HL-60/S4 treated with retinoic acid at 250 ng/mL for 4 days and 3 days (cell line): Measurements from ENCODE around the gene PRPF31.
"Not testable (repeated sequence)": the region's sequence is repeated elsewhere in the genome, so short reads cannot be mapped to it uniquely, and the experiment has no call there.

Source experiments
- in situ Hi-C: fragments of 300-500 bp; cut with MboI; formaldehyde crosslinking; loops from 2 replicates; pipeline ENCODE4 v1.7.0; 2022; ENCODE audit warnings: low sequenced_read_pairs

PRPF31 gene

GRCh38 chr19:54115109-54116063 is at the start of gene PRPF31, which contains the start of gene TFPT:
Gene PRPF31 (plus strand): TSS chr19:54115754. CDS start chr19:54118279, 2,525 bp downstream.
Gene TFPT (minus strand): TSS chr19:54115657. CDS start chr19:54115269, 388 bp downstream.
- in situ Hi-C loops: no loop called here

GRCh38 chr19:54069470-54069869 is 46.1 kb upstream of the PRPF31 start:
- in situ Hi-C loops: no loop called here

DNA sequence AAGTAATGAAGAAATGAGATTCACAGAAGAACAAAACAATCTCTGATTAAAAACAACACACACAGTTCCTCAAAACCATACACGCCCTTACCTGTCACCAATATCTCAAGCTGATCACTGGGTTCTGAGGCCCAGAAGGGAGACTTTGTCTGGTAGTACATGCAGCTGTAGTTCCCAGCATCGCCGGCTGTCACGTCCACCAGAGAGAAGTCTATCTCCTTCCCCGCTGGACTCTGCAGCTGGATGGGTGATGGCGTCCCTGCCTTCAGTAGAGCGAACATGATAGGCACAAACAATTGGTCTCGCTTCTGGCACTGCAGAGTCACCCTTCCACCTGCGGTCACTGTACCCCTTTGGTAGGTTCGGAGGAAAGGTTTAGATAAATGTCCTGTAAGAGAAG is 41.7 kb upstream of the PRPF31 start:
- in situ Hi-C loops: no loop called here

DNA sequence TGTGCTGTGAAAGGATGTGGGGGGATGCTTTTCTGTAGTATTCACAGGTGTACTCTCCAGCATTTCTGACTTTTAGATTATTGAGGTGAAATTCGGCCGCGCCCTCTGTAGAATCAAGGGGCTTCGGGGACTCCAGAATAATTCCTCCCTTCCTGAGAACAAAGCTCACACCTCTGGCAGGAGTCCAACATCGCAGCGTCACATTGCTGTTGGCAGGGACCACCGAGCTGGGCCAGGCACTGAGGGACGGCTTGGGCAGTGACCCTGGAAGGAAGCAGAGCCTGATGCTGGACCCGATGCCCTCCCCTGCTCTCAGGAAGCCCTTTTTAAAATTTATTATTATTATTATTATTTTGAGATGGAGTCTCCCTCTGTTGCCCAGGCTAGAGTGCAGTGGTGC is 40.7 kb upstream of the PRPF31 start:
- in situ Hi-C loops: no loop called here

- in situ Hi-C loops: no loop called here
Measured at GRCh38 chr19:54077334-54077733, 38.2 kb upstream of the PRPF31 start.

GRCh38 chr19:54081032-54081431 is 34.5 kb upstream of the PRPF31 start, which contains the start of gene TARM1:
Gene TARM1 (minus strand): TSS chr19:54081365. CDS start chr19:54081340, 25 bp downstream.
- in situ Hi-C loops: no loop called here

DNA sequence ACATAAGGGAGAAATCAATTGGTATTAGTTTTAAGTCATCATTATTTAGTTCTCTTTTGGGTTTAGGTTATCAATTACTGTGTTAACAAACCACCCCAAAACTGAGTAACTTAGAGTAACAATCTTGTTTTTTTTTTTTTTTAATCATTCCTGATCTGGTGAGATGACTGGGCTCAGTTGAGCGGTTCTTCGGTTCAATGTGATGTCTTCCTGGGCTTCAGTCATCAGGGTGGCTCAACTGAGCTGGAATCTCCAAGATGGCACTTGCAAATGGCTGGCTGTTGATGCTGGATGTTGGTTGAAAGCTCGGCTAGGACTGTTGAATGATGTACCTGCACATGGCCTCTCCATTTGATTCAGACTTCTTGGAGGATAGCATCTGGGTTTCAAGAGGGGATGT is 31.1 kb upstream of the PRPF31 start:
- in situ Hi-C loops: no loop called here

DNA sequence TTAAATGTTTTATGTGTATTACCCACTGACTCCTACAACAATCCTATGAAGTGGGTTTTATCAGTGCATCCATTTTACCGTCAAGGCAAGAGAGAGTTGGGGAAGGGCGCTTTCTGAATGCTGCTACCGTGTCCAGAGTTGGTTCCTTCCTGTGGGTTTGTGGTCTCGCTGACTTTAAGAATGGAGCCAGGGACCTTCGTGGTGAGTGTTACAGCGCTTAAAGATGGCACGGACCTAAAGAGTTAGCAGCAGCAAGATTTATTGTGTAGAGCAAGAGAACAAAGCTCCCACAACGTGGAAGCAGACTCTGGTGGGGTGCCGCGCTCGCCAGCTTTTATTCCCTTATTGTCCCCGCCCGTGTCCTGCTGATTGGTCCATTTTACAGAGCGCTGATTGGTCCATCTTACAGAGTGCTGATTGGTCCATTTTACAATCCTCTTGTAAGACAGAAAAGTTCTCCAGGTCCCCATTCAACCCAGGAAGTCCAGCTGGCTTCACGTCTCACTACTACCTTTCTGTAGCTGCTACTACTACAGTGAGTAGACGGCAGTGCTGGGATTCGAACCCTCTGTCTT is 21.0 kb upstream of the PRPF31 start:
- in situ Hi-C loops: no loop called here

- in situ Hi-C loops: no loop called here
Measured at GRCh38 chr19:54095136-54095858, 20.3 kb upstream of the PRPF31 start.

- in situ Hi-C loops: not testable (repeated sequence)
Measured at GRCh38 chr19:54095859-54096616, 19.5 kb upstream of the PRPF31 start.

GRCh38 chr19:54096617-54097106 is 18.9 kb upstream of the PRPF31 start:
- in situ Hi-C loops: no loop called here

DNA sequence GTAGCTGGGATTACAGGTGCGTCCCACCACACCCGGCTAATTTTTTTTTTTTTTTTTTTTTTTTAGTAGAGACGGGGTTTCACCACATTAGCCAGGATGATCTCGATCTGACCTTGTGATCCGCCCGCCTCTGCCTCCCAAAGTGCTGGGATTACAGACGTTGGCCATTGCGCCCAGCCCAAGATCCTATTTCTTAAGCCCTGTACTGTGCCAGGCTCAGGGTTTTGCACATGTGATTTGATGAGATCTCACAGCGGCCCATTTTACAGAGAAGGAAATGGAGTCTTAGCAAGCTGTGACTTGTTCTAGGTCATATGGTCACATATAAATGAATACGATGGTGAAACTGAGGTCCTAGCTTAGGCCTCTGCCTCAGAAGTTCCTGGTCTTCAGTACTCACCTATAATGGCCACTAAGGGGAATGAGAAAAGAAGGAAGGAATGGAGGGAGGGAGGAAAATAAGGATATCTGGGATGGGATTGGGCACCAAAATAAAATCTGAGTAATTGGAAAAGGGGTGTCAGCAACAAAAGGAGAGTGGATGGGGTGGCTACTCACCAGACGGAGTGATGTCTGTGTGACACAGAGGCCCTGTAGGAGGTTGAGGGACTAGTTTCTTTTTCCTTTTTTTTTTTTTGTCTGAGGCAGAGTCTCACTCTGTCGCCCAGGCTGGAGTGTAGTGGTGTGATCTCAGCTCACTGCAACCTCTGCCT is 16.2 kb upstream of the PRPF31 start:
- in situ Hi-C loops: no loop called here

GRCh38 chr19:54099903-54100255 is 15.7 kb upstream of the PRPF31 start:
- in situ Hi-C loops: not testable (repeated sequence)

- in situ Hi-C loops: no loop called here
Measured at GRCh38 chr19:54100561-54100960, 15.0 kb upstream of the PRPF31 start, which contains the start of gene OSCAR. Gene OSCAR (minus strand): TSS chr19:54100803. CDS start chr19:54100792, 11 bp downstream.

DNA sequence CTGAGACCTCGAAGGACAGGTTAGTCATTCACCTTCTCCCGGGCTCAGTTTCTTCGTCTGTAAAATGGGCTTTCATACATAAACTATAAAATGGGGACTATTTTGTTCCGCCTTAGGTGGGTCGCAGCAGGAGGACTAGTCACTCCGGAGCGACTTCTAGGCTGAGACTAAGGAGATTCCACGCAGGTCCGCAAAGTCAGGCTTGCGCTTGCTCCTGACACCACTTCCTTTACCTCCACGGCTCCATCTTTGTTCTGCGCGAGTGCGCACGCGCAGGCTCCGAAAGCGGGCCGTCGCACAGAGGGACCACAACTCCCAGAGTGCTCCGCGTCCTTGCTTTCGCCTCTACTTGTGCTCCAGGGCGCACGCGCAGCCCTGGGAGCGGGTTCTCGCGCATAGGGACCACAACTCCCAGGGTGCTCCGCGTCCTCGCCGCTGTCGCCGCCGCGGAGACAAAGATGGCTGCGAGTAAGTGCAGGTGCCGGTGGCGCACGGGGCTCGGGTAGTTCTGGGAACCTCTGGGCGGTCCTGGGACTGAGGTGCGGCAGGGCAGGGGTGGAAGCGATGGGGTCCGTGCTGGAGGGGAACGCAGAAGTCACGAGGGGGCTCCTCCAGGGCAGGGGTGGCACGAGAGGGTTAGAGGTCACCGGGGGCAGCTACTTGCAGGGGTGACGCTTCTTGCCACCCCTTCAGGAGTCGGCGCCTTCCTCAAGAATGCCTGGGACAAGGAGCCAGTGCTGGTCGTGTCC is 13.0 kb upstream of the PRPF31 start, which contains the start of gene NDUFA3:
TSS of gene NDUFA3 (plus strand) at position 435 of the 749 bp plus-strand sequence. CDS start at position 459, 24 bp downstream.
- in situ Hi-C loops: no loop called here

- in situ Hi-C loops: no loop called here
Measured at GRCh38 chr19:54104998-54105715, 10.4 kb upstream of the PRPF31 start.

DNA sequence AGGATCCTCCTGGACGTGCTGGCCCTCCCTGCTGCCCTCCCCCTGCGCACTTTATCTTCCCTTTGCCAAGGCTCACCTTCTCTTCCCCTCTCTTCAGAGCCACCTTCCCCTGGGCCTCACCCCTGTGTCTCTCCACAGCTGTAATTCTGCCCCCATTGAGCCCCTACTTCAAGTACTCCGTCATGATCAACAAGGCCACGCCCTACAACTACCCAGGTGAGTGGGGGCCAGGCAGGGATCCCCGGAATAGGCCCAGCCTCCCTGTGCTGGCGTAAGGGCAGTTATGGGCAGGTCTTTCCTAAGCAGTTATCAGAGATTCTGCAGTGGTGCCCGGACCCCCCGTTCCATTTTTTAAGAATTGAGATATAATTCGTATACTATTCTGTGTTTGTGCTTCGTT is 9.8 kb upstream of the PRPF31 start:
- in situ Hi-C loops: no loop called here

DNA sequence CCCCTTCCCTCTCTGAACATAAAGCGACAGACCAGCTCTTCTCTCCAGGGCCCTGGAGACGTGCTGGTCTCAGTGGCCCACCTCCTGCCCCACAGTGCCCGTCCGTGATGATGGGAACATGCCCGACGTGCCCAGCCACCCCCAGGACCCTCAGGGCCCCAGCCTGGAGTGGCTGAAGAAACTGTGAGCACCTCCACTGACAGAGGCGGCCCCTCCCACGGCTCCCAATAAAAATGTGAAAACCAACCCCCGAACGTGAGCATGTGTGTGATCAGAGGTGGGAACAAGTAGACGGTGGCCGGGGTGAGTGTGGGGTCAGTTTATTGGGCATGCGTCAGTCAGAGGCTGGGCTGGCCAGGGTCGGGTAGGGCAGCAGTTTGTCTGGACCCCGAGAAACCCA is 8.8 kb upstream of the PRPF31 start:
- in situ Hi-C loops: no loop called here
